HepG2 (cell line): ENCODE measurements around the gene CPNE5. TPM values are rescaled to one million over a fixed set of nuclear protein-coding genes. Genes with fewer than 3 reads are reported as not detected.

Experiments
- ATAC-seq: fragments of 200-7000 bp; cut with Tn5 transposase; 3 replicates; pipeline ENCODE4 v1.9.1; 2020; ENCODE audit warnings: mild to moderate bottlenecking, moderate library complexity
- BruUV-seq: library from RNA; stranded (reverse); fragments of 400-500 nt; replicated peaks from 2 replicates; lab custom pipeline; 2021; lab: Mats Ljungman, UMichigan
- CTCF ChIA-PET: fragments of 300-600 bp; formaldehyde crosslinking; extraction: SDS; loops from one replicate; lab custom pipeline; 2021; ENCODE audit warnings: low total read pairs, inconsistent platforms, low intra/inter-chr PET ratio; lab: Yijun Ruan, JAX
- POLR2A ChIA-PET: fragments of 350-600 bp; sonication (Branson Sonifier 250); formaldehyde crosslinking; loops from one replicate; lab custom pipeline; 2020; ENCODE audit warnings: antibody characterized with exemption, inconsistent platforms; lab: Yijun Ruan, JAX
- DNase-seq: peaks from one replicate; pipeline ENCODE4 v3.0.0-alpha.2; 2015; ENCODE audit warnings: low spot score
- FAIRE-seq: peaks from 3 replicates; lab custom pipeline; 2011; peaks lifted over from hg19 to GRCh38; lab: Jason Lieb, UNC
- H2AFZ ChIP-seq: one replicate; pipeline ENCODE4 v1.6.1; 2011; ENCODE audit warnings: low read length, inconsistent platforms
- H3K27ac ChIP-seq: fragments of 300-600 bp; 3 replicates; pipeline ENCODE4 v1.8.0; 2011; ENCODE audit warnings: mixed run types, mild to moderate bottlenecking, mixed read lengths, low read length, inconsistent platforms; ENCODE audit not compliant: insufficient read depth; ENCODE audit errors: extremely low read length
- H3K27me3 ChIP-seq, 2 experiments: fragments of 200-600 bp in 1 of 2; 2 replicates in 1 of 2; 3 replicates in 1 of 2; pipeline versions ENCODE4 v1.6.0 to v1.8.0; 2011; ENCODE audit warnings: low read length in 2 of 2, mild to moderate bottlenecking in 2 of 2, moderate library complexity in 2 of 2, inconsistent platforms in 1 of 2; ENCODE audit not compliant: insufficient read depth in 2 of 2, control insufficient read depth in 1 of 2
- H3K36me3 ChIP-seq, 2 experiments: fragments of 200-600 bp in 1 of 2; replicated peaks in 1 of 2; 2 replicates in 1 of 2; 3 replicates in 1 of 2; pipeline versions ENCODE4 v1.5.1 to v1.8.0; 2011; ENCODE audit warnings: low read length in 2 of 2, inconsistent platforms in 1 of 2; ENCODE audit not compliant: insufficient read depth in 2 of 2, control insufficient read depth in 1 of 2
- H3K4me1 ChIP-seq: 2 replicates; pipeline ENCODE4 v1.5.1; 2012; ENCODE audit warnings: low read length, inconsistent platforms; ENCODE audit not compliant: insufficient read depth
- H3K4me2 ChIP-seq: 2 replicates; pipeline ENCODE4 v1.6.0; 2011; ENCODE audit warnings: low read depth, low read length, inconsistent platforms
- H3K4me3 ChIP-seq, 3 experiments: fragments of 200-600 bp in 1 of 3; sonication (generic), shearing (Covaris generic) in 1 of 3; replicated peaks in 1 of 3; 2 replicates each; pipeline ENCODE4 v1.5.1; 2011 to 2016; ENCODE audit warnings: low read length in 3 of 3, inconsistent platforms in 2 of 3, low read depth in 2 of 3, mild to moderate bottlenecking in 2 of 3, control low read depth in 1 of 3, mixed read lengths in 1 of 3; ENCODE audit not compliant: insufficient read depth in 1 of 3
- H3K79me2 ChIP-seq: one replicate; pipeline ENCODE4 v1.6.1; 2011; ENCODE audit warnings: low read length, inconsistent platforms; ENCODE audit not compliant: insufficient read depth
- H3K9ac ChIP-seq: 2 replicates; pipeline ENCODE4 v1.6.0; 2011; ENCODE audit warnings: mild to moderate bottlenecking, low read depth, low read length, inconsistent platforms; ENCODE audit not compliant: insufficient read depth
- H3K9me3 ChIP-seq: 2 replicates; pipeline ENCODE4 v1.5.1; 2012; ENCODE audit warnings: mild to moderate bottlenecking, low read length
- H4K20me1 ChIP-seq: 2 replicates; pipeline ENCODE4 v1.6.0; 2011; ENCODE audit warnings: inconsistent platforms, mild to moderate bottlenecking, low read length, moderate library complexity; ENCODE audit not compliant: insufficient read depth
- CSRNP2 ChIP-seq: sonication (generic); formaldehyde crosslinking; conservative IDR thresholded peaks from 2 replicates; pipeline ENCODE4 v1.8.0; 2022; ENCODE audit warnings: low read depth, missing genetic modification reagents
- CTCF ChIP-seq: sonication (generic); formaldehyde crosslinking; IDR thresholded peaks from 2 replicates; pipeline ENCODE4 v1.5.0; 2020; ENCODE audit warnings: mild to moderate bottlenecking, missing genetic modification reagents, moderate library complexity
- GABPB1 ChIP-seq: IDR thresholded peaks from 2 replicates; pipeline ENCODE4 v1.6.1; 2016; ENCODE audit warnings: mild to moderate bottlenecking, missing genetic modification reagents, moderate library complexity, missing compliant biosample characterization
- GRHL1 ChIP-seq: sonication (generic); formaldehyde crosslinking; conservative IDR thresholded peaks from 2 replicates; pipeline ENCODE4 v1.8.0; 2022; ENCODE audit warnings: missing genetic modification reagents
- MXI1 ChIP-seq: IDR thresholded peaks from 3 replicates; pipeline ENCODE4 v1.6.1; 2012; ENCODE audit warnings: low read depth, low read length, inconsistent platforms, borderline replicate concordance
- XRCC5 ChIP-seq: fragments of 200-400 bp; formaldehyde crosslinking; optimal IDR thresholded peaks from 2 replicates; pipeline ENCODE3; 2017; ENCODE audit warnings: mild to moderate bottlenecking, low read length
- ZBTB20 ChIP-seq: sonication (generic); formaldehyde crosslinking; IDR thresholded peaks from 2 replicates; pipeline ENCODE4 v1.8.1; 2023; ENCODE audit warnings: missing genetic modification reagents, low read depth, mild to moderate bottlenecking, borderline replicate concordance
- ZKSCAN1 ChIP-seq: fragments of 150-350 bp; IDR thresholded peaks from 2 replicates; pipeline ENCODE4 v1.6.1; 2014; ENCODE audit warnings: low read length
- ZNF788 ChIP-seq: sonication (generic); formaldehyde crosslinking; IDR thresholded peaks from 2 replicates; pipeline ENCODE4 v1.5.0; 2020; ENCODE audit warnings: mild to moderate bottlenecking, missing genetic modification reagents, borderline replicate concordance
- WGBS: methylation state at CpG from one replicate; pipeline ENCODE4 v1.1.6; 2017; ENCODE audit warnings: low lambda C conversion rate; 5-methylcytosine and 5-hydroxymethylcytosine counted together
- in situ Hi-C: cut with HindIII; loops from 2 replicates; pipeline ENCODE4 v1.10.0; 2017; ENCODE audit warnings: low pct_unique_long_range_greater_than_20kb; ENCODE audit not compliant: extremely low pct_ligation_motif_present
- intact Hi-C: fragments of 100-400 bp; cut with micrococcal nuclease; formaldehyde crosslinking; loops from one replicate; pipeline ENCODE4 v1.10.0; 2022; ENCODE audit not compliant: unreplicated experiment
- polyA plus RNA-seq, 8 experiments: library from polyadenylated mRNA; depleted of rRNA in 3 of 8; stranded (reverse) in 7 of 8; unstranded in 1 of 8; fragments of >200 nt; fragmentation: Illumina TruSeq in 4 of 8; extraction: Trizol in 4 of 8; gene quantifications; 2 replicates each; pipeline versions ENCODE4 v1.2.1 to v1.2.3, GENCODE V29; 2011 to 2016; ENCODE audit warnings: low read depth in 4 of 8, missing spikeins in 1 of 8, mixed read lengths in 1 of 8; ENCODE audit not compliant: insufficient read depth in 1 of 8
- total RNA-seq, 5 experiments: library from RNA; depleted of rRNA; stranded (reverse); fragments of >200 nt; fragmentation: Illumina TruSeq; extraction: Trizol; gene quantifications; 2 replicates each; pipeline ENCODE4 v1.2.3, GENCODE V29; 2016; ENCODE audit warnings: low read depth in 1 of 5

CPNE5 gene
- total and polyA plus RNA-seq, 2 of the 13 experiments (the other 11 are each of a cell fraction or from before 2014, with no cell fraction given) = 0.16 TPM; not detected in 1

GRCh38 chr6:36760685-36761435, 78.4 kb downstream of the CPNE5 start:
- ChIA-PET POLR2A (no interaction called here), CTCF (no interaction called here)
- Histone ChIP-seq H3K9ac (no peak overlapping the region), H4K20me1 (no peaks in the 10 kb centered on the region; the same call in 1 of the 2 replicates), H3K4me3 (no peak overlapping the region), H3K4me2 (no peak overlapping the region), H3K36me3 (no peaks in the 10 kb centered on the region), H3K4me1 (peaks cover 5% of the 10 kb centered on the region; the same call in 1 of the 2 replicates), H3K27ac (no peak overlapping the region), H3K27me3 (peaks cover 4 to 74% of the 10 kb centered on the region in 2 experiments; a peak in 4 of 5 replicates), H2AFZ (no peak overlapping the region), H3K79me2 (no peaks in the 10 kb centered on the region), H3K9me3 (no peaks in the 10 kb centered on the region)
- no peak for ATAC-seq
- DNase-seq = no peak
- in situ Hi-C loops = no loop called here
- 14% methylated on average over 10 of the region's 11 CpGs for WGBS
- BruUV-seq = no TSS peak
- FAIRE-seq = no peak
- intact Hi-C loops = no loop called here
- TF ChIP-seq ZKSCAN1 (peak; percentile 29; the same call in 1 of the 2 replicates), CSRNP2 (CRISPR knock-in tag) (no peak)

GRCh38 chr6:36759148-36759759, 80.0 kb downstream of the CPNE5 start:
- Histone ChIP-seq H3K79me2 (no peaks in the 10 kb centered on the region), H3K27ac (no peak overlapping the region), H3K27me3 (peaks cover 3 to 73% of the 10 kb centered on the region in 2 experiments; a peak in 4 of 5 replicates), H3K4me3 (no peak overlapping the region), H2AFZ (no peak overlapping the region), H3K4me1 (peaks cover 10% of the 10 kb centered on the region; the same call in 1 of the 2 replicates), H3K36me3 (no peaks in the 10 kb centered on the region), H3K9ac (no peak overlapping the region), H4K20me1 (no peaks in the 10 kb centered on the region; the same call in 1 of the 2 replicates), H3K9me3 (no peaks in the 10 kb centered on the region), H3K4me2 (no peak overlapping the region)
- FAIRE-seq (peak; percentile 89), ATAC-seq (peak; percentile 96), DNase-seq (peak; percentile 63)
- 3% methylated on average over 8 of the region's 8 CpGs for WGBS
- in situ Hi-C loops (no loop called here), intact Hi-C loops (loop anchor here (1.0 kb wide), 2 partner anchors 144 to 336 kb away; no protein-coding TSS in a partner anchor)
- no TSS peak for BruUV-seq
- ChIA-PET POLR2A (interaction anchor here (0.6 to 1.2 kb wide), 2 partner anchors 41 to 264 kb away, joined by 3 read pairs; no protein-coding TSS in a partner anchor), CTCF (interaction anchor here (1.7 kb wide), 2 partner anchors 135 to 144 kb away, joined by 16 to 17 read pairs; no protein-coding TSS in a partner anchor)
- no peak for TF ChIP-seq GRHL1 (CRISPR knock-in tag)
- TF ChIP-seq MXI1 = 0 out of 3 replicates have a peak, but pooled peaks have one; percentile 31
- peak; percentile 97 for TF ChIP-seq CTCF (CRISPR knock-in tag)
- no peak for TF ChIP-seq ZBTB20 (CRISPR knock-in tag)
- TF ChIP-seq ZNF788 (CRISPR knock-in tag) = 0 out of 2 replicates have a peak, but pooled peaks have one; percentile 3
- peak; percentile 97 for TF ChIP-seq XRCC5
- TF ChIP-seq GABPB1 (CRISPR knock-in tag) = peak; percentile 34; the same call in 1 of the 2 replicates
